Measurements from ENCODE around the gene CHRNA9.

DNA sequence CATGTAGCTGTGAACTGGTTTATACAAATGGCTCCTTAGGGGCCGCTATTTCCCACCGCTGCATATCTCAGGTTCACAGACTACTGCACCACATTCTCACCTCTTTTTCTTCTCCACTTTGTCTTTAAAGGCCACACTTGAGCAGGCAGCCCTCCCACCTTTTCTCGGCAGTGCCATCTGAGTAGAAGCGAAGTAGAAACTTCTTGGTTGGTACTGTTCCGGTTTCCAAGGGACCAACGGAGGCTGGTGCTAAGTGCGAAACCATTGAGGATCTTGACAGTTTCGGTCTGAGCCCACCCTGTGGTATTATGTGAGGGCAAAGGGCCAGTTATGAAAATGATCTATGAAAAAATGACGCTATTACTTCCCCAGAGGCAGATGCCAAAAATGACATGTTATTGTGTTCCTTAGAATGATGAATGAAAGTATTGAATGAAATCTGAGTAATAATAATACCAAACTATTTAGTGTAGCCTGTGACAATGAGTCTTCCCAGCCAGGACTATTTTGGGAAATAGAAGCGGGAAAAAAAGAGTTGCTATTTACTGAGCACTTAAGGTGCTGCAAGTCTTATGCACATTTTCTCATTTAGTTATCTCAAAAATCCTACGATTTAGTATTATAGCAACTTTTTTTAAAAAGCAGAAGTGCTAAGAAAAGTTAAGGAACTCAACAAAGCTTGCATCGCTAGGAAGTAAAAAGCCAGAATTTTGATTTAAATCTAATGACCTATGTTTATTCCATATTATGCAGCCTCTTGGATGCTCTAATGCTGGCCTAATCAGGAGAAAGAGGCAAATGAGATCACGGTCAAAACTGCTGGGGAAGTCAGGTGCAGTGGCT lies 29.6 kb upstream of the CHRNA9 start:
- TF ChIP-seq MXI1 (IDR thresholded peaks at IDR 0.05; ENCODE audit: borderline replicate concordance, low read depth, low read length) (no peak), POLR2A (IDR thresholded peaks at IDR 0.05; ENCODE audit: low read depth, low read length) (no peak), SMC3 (IDR thresholded peaks at IDR 0.05; ENCODE audit: low read depth, low read length) (no peak), MAFK (IDR thresholded peaks at IDR 0.05; ENCODE audit: low read depth, low read length) (no peak), CEBPB (IDR thresholded peaks at IDR 0.05; ENCODE audit: low read depth, low read length) (no peak), RAD21 (IDR thresholded peaks at IDR 0.05; ENCODE audit: low read length) (no peak), RFX5 (IDR thresholded peaks at IDR 0.05; ENCODE audit: low read depth, low read length) (no peak), MAZ (IDR thresholded peaks at IDR 0.05; ENCODE audit: borderline replicate concordance, low read depth, low read length) (no peak)
- TF ChIP-seq, protein P1, sequence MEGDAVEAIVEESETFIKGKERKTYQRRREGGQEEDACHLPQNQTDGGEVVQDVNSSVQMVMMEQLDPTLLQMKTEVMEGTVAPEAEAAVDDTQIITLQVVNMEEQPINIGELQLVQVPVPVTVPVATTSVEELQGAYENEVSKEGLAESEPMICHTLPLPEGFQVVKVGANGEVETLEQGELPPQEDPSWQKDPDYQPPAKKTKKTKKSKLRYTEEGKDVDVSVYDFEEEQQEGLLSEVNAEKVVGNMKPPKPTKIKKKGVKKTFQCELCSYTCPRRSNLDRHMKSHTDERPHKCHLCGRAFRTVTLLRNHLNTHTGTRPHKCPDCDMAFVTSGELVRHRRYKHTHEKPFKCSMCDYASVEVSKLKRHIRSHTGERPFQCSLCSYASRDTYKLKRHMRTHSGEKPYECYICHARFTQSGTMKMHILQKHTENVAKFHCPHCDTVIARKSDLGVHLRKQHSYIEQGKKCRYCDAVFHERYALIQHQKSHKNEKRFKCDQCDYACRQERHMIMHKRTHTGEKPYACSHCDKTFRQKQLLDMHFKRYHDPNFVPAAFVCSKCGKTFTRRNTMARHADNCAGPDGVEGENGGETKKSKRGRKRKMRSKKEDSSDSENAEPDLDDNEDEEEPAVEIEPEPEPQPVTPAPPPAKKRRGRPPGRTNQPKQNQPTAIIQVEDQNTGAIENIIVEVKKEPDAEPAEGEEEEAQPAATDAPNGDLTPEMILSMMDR (conservative IDR thresholded peaks at IDR 0.05; ENCODE audit: low read depth, low read length) = no peak

All from IMR-90 (cell line).